ENCODE measurements around the gene HSPA9.

The HSPA9 gene

DNA sequence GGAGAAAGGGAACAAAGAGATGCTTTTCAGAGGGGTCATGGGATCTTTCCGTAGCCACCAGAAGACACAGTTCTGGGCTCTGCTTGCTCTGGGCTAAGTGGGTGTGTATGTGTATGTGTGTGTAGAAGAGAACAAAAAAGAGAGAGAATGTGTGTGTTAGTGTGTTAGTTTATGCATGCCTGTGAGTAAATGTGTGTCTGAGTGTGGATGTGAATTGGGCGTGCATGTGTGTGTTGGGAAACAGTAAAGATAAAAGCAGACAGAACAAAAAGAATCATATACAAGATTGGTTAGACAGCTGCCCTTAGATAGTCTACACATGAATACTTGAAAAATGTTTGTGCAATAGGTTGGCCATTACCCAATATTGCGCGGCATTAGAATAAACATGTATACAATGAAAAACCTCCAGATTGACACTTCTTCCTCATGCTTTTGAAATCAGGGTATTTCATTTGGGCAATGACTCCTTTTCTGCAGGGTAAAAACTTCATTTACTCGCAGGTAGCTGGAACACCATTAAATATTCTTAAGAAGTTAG lies 36.5 kb upstream of the HSPA9 start:
- DNase-seq (ENCODE audit: extremely low read depth, low read depth) = no peak
- TF ChIP-seq, protein P1, sequence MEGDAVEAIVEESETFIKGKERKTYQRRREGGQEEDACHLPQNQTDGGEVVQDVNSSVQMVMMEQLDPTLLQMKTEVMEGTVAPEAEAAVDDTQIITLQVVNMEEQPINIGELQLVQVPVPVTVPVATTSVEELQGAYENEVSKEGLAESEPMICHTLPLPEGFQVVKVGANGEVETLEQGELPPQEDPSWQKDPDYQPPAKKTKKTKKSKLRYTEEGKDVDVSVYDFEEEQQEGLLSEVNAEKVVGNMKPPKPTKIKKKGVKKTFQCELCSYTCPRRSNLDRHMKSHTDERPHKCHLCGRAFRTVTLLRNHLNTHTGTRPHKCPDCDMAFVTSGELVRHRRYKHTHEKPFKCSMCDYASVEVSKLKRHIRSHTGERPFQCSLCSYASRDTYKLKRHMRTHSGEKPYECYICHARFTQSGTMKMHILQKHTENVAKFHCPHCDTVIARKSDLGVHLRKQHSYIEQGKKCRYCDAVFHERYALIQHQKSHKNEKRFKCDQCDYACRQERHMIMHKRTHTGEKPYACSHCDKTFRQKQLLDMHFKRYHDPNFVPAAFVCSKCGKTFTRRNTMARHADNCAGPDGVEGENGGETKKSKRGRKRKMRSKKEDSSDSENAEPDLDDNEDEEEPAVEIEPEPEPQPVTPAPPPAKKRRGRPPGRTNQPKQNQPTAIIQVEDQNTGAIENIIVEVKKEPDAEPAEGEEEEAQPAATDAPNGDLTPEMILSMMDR (IDR thresholded peaks at IDR 0.05; ENCODE audit: low read depth, low read length, missing control alignments) = no peak
- no peak overlapping the region for H3K4me3 ChIP-seq (replicated peaks; ENCODE audit: low read depth, low read length)

DNA sequence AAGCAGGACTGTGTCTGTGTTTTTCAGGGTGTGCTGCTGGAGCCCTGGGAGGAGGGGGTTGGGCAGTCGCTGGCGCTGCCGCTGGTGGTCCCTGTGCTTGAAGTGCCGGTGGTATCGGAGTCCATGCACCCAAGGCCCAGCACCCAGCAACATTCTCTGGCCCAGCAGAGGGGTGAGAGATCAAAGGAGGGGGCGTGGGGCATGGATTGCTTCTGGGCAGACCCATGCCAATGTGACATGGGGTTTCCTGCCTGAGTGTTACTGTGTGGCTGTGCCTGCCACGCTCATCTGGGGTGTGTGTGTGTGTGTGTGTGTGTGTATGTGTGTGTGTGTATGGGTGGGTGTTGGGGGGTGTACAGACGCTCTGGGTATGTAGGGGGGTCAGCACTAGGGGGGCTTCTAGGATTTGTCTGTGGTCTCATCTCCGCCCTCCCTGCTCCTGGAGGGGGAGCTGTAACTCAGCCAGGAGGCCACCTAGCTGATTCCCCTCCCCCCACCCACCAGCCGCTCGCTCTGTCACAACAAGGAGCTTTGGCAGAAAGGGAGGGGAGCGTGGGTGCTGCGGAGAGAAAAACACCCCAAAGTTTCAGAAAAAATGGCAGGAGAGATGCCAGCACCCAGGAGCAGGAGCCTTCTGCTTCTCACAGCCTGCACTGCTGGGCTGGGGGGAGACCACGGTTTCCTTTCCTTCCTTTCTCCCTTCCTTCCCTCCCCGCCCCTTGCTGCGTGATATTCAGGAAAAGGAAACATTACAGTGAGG lies 35.9 kb upstream of the HSPA9 start:
- H3K4me3 ChIP-seq (replicated peaks; ENCODE audit: low read depth, low read length) = 0 out of 2 replicates have a peak overlapping the region, but pooled peaks have one; percentile 15
- TF ChIP-seq, protein P1 (IDR thresholded peaks at IDR 0.05; ENCODE audit: low read depth, low read length, missing control alignments) = no peak
- DNase-seq (ENCODE audit: extremely low read depth, low read depth) = no peak

DNA sequence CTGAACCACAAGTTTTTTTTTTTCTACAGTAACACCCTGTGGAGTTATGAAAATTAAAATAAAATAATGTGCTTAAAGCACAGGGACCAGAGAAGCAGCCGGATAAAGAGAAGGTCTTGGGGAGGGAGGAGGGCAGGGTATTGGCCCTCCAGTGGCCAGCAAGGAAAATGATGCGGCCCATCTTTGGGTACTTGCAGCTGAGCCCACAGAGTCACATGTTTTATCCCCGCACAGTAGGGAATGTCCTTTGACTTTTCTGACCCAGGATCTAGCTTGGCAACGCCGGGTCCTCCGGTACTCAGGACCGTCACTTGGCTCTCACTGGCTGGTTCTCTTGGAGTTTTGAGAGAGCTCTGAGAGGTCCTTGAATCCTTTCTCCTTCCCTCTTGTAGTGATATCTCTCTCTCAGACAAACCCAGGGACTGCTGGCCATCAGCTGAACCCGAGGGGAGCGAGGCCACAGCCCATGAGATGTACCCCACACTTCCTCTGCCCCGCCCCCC lies 35.3 kb upstream of the HSPA9 start:
- DNase-seq (ENCODE audit: extremely low read depth, low read depth) = no peak
- TF ChIP-seq, protein P1 (IDR thresholded peaks at IDR 0.05; ENCODE audit: low read depth, low read length, missing control alignments) = peak; percentile 3
- H3K4me3 ChIP-seq (replicated peaks; ENCODE audit: low read depth, low read length) = no peak overlapping the region

DNA sequence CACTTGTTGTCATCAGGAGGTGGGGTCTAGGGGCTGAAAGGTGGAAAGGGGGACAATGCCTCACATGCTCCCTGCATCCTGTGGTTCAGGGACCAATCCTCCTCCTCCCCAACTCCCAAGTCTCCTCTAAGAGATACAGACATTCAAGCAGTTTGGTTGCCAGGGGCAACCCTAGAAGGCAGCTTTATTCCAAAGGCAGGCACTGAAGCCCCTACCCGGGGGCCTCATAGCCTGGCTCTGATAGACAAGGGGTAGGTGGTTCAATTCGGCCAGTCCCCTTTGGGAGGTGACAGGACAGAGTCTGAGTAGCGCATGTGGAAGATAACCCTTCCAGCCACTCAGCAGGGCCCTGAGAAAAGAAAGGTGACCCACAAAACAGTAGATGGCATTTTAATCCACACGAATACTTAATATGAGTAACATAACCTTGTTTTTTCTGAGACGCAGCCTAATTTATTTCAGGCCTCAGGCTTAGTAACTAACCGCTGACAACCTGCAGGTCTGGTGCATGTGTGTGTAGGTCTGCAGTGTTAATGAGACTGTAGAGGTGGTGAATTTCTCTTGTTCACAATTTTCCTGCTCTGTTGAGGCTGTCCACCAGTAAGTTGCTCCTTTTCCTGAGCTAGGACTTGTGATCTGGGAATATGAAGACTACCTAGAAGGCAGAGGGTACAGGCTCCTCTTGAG lies 31.3 kb upstream of the HSPA9 start:
- H3K4me3 ChIP-seq (replicated peaks; ENCODE audit: low read depth, low read length) = no peak overlapping the region
- DNase-seq (ENCODE audit: extremely low read depth, low read depth) = no peak
- TF ChIP-seq, protein P1 (IDR thresholded peaks at IDR 0.05; ENCODE audit: low read depth, low read length, missing control alignments) = no peak

DNA sequence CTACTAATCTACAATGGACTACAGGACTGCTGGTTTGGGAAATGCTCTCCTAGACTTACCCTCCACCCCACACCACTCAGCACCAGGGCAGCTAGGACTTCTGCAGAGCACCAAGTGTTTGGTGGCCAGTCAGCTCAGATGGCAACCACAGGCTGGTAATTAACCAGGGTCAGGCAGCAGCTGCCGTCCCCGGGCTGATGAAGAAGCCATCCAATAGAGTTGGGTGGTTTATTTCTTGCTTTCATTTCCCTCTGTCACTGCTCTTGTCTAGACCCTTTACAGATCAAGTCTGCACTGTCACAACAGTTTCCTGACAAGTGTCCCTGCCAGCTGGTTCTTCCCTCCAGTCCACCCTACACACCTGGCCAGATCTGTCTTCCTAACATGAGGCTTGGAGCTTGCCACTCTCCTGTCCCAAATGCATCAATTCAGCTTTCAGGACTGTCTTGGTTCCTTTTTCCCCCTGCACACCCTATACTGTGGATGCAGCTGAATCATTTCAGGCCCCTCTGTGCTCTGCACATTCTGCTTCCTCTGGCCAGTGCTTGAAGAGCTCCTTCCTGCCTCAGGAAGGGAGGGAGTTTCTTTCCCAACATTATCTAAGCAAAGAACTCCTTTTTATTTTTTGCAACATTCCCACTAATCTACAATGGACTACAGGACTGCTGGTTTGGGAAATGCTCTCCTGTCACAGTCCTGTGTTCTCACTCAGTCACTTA lies 30.2 kb upstream of the HSPA9 start:
- no peak overlapping the region for H3K4me3 ChIP-seq (replicated peaks; ENCODE audit: low read depth, low read length)
- DNase-seq (ENCODE audit: extremely low read depth, low read depth) = no peak
- TF ChIP-seq, protein P1 (IDR thresholded peaks at IDR 0.05; ENCODE audit: low read depth, low read length, missing control alignments) = no peak

DNA sequence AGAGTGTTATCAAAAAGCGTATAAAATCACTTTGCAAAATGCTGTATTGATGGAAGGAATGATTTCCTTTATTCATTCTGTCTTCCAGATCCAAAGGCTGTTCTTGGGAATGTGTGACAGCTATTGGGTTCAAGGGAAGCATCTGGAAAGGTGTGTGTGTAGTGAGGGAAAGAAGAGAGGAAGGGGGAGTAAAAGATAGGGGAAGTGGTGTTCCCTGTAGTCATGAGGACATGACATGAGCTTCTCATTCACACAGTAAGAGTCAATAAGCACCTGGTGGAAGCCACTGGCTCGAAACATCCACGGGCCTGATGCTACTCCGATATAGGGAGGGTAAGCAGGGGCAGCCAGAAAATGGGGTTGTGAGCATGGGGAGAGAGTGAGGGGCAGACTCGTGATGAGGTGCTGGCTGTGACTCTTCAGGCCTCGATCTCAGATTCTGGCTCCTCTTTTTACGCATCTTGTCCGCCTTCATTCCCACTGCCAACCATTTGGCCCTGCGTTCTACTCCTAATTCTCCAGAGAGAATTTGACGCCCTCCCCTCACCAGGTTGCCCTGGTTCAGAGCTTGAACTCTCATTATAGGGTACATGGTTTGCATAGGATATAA lies 29.1 kb upstream of the HSPA9 start:
- no peak overlapping the region for H3K4me3 ChIP-seq (replicated peaks; ENCODE audit: low read depth, low read length)
- TF ChIP-seq, protein P1 (IDR thresholded peaks at IDR 0.05; ENCODE audit: low read depth, low read length, missing control alignments) = no peak
- no peak for DNase-seq (ENCODE audit: extremely low read depth, low read depth)

Measured in HFF-Myc (cell line).